Liver (tissue), 9 donors: Measurements from ENCODE around the gene PPP6R3. TPM values are rescaled to one million over a fixed set of nuclear protein-coding genes. Genes with fewer than 3 reads are reported as not detected.

Experiments
- DNase-seq: peaks from one replicate; pipeline ENCODE4 v3.0.0-alpha.2; 2017; ENCODE audit warnings: low spot score
- H3K27ac ChIP-seq, 2 donors: one replicate each; pipeline ENCODE4 v1.7.0; 2013; ENCODE audit warnings: inconsistent platforms in 2 of 2, low read length in 2 of 2, control low read depth in 1 of 2, low read depth in 1 of 2, mild to moderate bottlenecking in 1 of 2
- H3K27me3 ChIP-seq, 4 donors: one replicate each; pipeline versions ENCODE4 v1.6.1 to v1.7.0; 2013; ENCODE audit warnings: low read length in 3 of 4, inconsistent platforms in 1 of 4, mild to moderate bottlenecking in 1 of 4, moderate library complexity in 1 of 4; ENCODE audit not compliant: control insufficient read depth in 4 of 4, insufficient read depth in 4 of 4
- H3K36me3 ChIP-seq, 4 donors: one replicate each; pipeline versions ENCODE4 v1.6.1 to v1.7.0; 2013; ENCODE audit warnings: low read length in 3 of 4, mild to moderate bottlenecking in 3 of 4, low read depth in 1 of 4, moderate library complexity in 1 of 4; ENCODE audit not compliant: control insufficient read depth in 4 of 4, insufficient read depth in 3 of 4
- H3K4me1 ChIP-seq, 4 donors: one replicate each; pipeline versions ENCODE4 v1.6.1 to v1.7.0; 2013; ENCODE audit warnings: low read length in 3 of 4, mild to moderate bottlenecking in 3 of 4, moderate library complexity in 1 of 4; ENCODE audit not compliant: control insufficient read depth in 4 of 4, insufficient read depth in 4 of 4
- H3K4me3 ChIP-seq, 3 donors: one replicate each; pipeline versions ENCODE4 v1.6.1 to v1.7.0; 2013; ENCODE audit warnings: low read length in 3 of 3, control low read depth in 1 of 3, low read depth in 1 of 3, mild to moderate bottlenecking in 1 of 3
- H3K9ac ChIP-seq, 2 donors: one replicate each; pipeline ENCODE4 v1.7.0; 2013; ENCODE audit warnings: low read length in 2 of 2, mild to moderate bottlenecking in 2 of 2, moderate library complexity in 2 of 2, control low read depth in 1 of 2, low read depth in 1 of 2
- H3K9me3 ChIP-seq, 4 donors: one replicate each; pipeline versions ENCODE4 v1.6.1 to v1.7.0; 2013; ENCODE audit warnings: low read length in 3 of 4; ENCODE audit not compliant: control insufficient read depth in 4 of 4
- ATF3 ChIP-seq: IDR thresholded peaks from 2 replicates; pipeline ENCODE4 v1.6.1; 2016; ENCODE audit warnings: antibody characterized with exemption
- EGR1 ChIP-seq, 2 donors: IDR thresholded peaks; 2 replicates each; pipeline ENCODE4 v1.6.1; 2016 to 2018; ENCODE audit warnings: antibody characterized with exemption in 2 of 2, low read depth in 2 of 2
- FOXA1 ChIP-seq: IDR thresholded peaks from 2 replicates; pipeline ENCODE4 v1.6.1; 2016; ENCODE audit warnings: antibody characterized with exemption
- FOXA2 ChIP-seq: IDR thresholded peaks from 2 replicates; pipeline ENCODE4 v1.6.1; 2016; ENCODE audit warnings: antibody characterized with exemption
- GABPA ChIP-seq, 2 donors: IDR thresholded peaks in 1 of 2; conservative IDR thresholded peaks in 1 of 2; 2 replicates each; pipeline ENCODE4 v1.6.1; 2016; ENCODE audit warnings: antibody characterized with exemption in 2 of 2, mild to moderate bottlenecking in 1 of 2, moderate library complexity in 1 of 2
- HNF4A ChIP-seq, 2 donors: conservative IDR thresholded peaks; 2 replicates each; pipeline ENCODE4 v1.6.1; 2016; ENCODE audit warnings: antibody characterized with exemption in 2 of 2, mild to moderate bottlenecking in 2 of 2
- JUND ChIP-seq, 2 donors: IDR thresholded peaks; 2 replicates each; pipeline ENCODE4 v1.6.1; 2016; ENCODE audit warnings: antibody characterized with exemption in 2 of 2
- NR2F2 ChIP-seq: IDR thresholded peaks from 2 replicates; pipeline ENCODE4 v1.6.1; 2016; ENCODE audit warnings: antibody characterized with exemption
- RAD21 ChIP-seq, 2 donors: IDR thresholded peaks; 2 replicates each; pipeline ENCODE4 v1.6.1; 2016; ENCODE audit warnings: antibody characterized with exemption in 2 of 2, mild to moderate bottlenecking in 2 of 2
- REST ChIP-seq: IDR thresholded peaks from 2 replicates; pipeline ENCODE4 v1.6.1; 2016; ENCODE audit warnings: antibody characterized with exemption, mild to moderate bottlenecking
- RXRA ChIP-seq, 2 donors: IDR thresholded peaks; 2 replicates each; pipeline ENCODE4 v1.6.1; 2017 to 2018; ENCODE audit warnings: antibody characterized with exemption in 2 of 2, mild to moderate bottlenecking in 1 of 2
- SP1 ChIP-seq: IDR thresholded peaks from 2 replicates; pipeline ENCODE4 v1.6.1; 2018; ENCODE audit warnings: antibody characterized with exemption, mild to moderate bottlenecking
- TAF1 ChIP-seq: conservative IDR thresholded peaks from 2 replicates; pipeline ENCODE4 v1.6.1; 2016; ENCODE audit warnings: antibody characterized with exemption, mild to moderate bottlenecking
- YY1 ChIP-seq: IDR thresholded peaks from 2 replicates; pipeline ENCODE4 v1.6.1; 2016; ENCODE audit warnings: antibody characterized with exemption, mild to moderate bottlenecking
- WGBS: extraction: QIAGEN DNeasy Blood & Tissue Kit; methylation state at CpG from one replicate; pipeline ENCODE4 v1.1.7; 2013; 5-methylcytosine and 5-hydroxymethylcytosine counted together
- polyA plus RNA-seq, 2 donors: library from polyadenylated mRNA; stranded (reverse) in 1 of 2; unstranded in 1 of 2; fragments of 200-250 nt in 1 of 2; fragments of >200 nt in 1 of 2; fragmentation: Nextera tagmentation in 1 of 2; extraction: Ambion mirVana in 1 of 2; gene quantifications; one replicate each; pipeline versions ENCODE4 v1.2.1 to v1.2.3, GENCODE V29; 2013 to 2015
- total RNA-seq, 2 donors: library from RNA; depleted of rRNA; stranded (reverse); fragments of >200 nt; gene quantifications; one replicate each; pipeline ENCODE4 v1.2.3, GENCODE V29; 2014
- TF ChIP-seq, protein P1 (sequence below): IDR thresholded peaks from 2 replicates; pipeline ENCODE4 v1.6.1; 2016; ENCODE audit warnings: antibody characterized with exemption
- TF ChIP-seq, protein P2 (sequence below): IDR thresholded peaks from 2 replicates; pipeline ENCODE4 v1.6.1; 2016; ENCODE audit warnings: antibody characterized with exemption
- TF ChIP-seq, protein P3 (sequence below): fragments of 150-350 bp; IDR thresholded peaks from 2 replicates; pipeline ENCODE4 v1.5.1; 2017; ENCODE audit warnings: improper control_type of control experiment, low read depth, low read length; ENCODE audit not compliant: missing input control
- donor health status: healthy.
- donor health status: healthy.
- donor health status: healthy.
- donor health status: healthy.
- donor health status: healthy.

Gene PPP6R3
- total and polyA plus RNA-seq, 4 donors: 12.3 to 101 (median 58.1) TPM

DNA sequence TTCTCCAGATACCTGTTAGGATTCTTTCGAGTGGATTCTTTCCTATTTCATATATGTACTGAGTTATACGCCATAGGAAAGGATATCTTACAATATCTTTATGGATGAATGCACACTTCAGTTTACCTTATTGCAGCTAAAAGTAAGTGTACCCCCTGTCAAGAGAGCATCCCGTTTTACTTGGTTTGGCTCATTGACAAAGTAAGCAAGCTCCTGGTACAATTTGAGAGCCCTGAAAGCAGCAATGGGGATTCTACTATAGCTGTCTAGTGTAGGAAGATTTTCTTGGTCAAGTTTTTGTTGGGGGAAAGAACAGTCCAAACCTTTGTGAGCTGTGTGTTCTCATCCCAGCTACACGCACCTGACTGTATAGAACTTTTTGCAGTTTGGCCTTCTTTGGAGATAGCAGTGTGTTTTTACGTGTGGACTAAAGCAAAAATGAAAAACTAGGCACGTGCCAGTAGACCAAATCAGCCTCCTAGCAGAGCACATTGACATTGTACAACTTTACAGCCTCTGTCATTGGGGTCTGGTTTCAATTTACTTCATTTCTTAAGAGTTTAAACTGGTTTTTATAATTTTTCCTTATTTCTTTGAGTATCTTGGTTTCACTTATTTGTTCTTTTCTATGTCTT, 44.0 kb downstream of the PPP6R3 start:
- no peaks in the 10 kb centered on the region for H3K9me3 ChIP-seq
- H3K9ac ChIP-seq: no peak overlapping the region
- WGBS: 78% methylated on average over 6 of the region's 6 CpGs
- no peak for DNase-seq
- H3K27ac ChIP-seq: no peak overlapping the region
- TF ChIP-seq HNF4A (conservative IDR thresholded peaks at IDR 0.05) (no peak), ATF3 (no peak), NR2F2 (no peak), FOXA2 (no peak), YY1 (no peak), TAF1 (no peak)
- TF ChIP-seq, protein P1, sequence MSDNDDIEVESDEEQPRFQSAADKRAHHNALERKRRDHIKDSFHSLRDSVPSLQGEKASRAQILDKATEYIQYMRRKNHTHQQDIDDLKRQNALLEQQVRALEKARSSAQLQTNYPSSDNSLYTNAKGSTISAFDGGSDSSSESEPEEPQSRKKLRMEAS: no peak
- TF ChIP-seq, protein P2, sequence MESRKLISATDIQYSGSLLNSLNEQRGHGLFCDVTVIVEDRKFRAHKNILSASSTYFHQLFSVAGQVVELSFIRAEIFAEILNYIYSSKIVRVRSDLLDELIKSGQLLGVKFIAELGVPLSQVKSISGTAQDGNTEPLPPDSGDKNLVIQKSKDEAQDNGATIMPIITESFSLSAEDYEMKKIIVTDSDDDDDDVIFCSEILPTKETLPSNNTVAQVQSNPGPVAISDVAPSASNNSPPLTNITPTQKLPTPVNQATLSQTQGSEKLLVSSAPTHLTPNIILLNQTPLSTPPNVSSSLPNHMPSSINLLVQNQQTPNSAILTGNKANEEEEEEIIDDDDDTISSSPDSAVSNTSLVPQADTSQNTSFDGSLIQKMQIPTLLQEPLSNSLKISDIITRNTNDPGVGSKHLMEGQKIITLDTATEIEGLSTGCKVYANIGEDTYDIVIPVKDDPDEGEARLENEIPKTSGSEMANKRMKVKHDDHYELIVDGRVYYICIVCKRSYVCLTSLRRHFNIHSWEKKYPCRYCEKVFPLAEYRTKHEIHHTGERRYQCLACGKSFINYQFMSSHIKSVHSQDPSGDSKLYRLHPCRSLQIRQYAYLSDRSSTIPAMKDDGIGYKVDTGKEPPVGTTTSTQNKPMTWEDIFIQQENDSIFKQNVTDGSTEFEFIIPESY: no peak
- TF ChIP-seq, protein P3, sequence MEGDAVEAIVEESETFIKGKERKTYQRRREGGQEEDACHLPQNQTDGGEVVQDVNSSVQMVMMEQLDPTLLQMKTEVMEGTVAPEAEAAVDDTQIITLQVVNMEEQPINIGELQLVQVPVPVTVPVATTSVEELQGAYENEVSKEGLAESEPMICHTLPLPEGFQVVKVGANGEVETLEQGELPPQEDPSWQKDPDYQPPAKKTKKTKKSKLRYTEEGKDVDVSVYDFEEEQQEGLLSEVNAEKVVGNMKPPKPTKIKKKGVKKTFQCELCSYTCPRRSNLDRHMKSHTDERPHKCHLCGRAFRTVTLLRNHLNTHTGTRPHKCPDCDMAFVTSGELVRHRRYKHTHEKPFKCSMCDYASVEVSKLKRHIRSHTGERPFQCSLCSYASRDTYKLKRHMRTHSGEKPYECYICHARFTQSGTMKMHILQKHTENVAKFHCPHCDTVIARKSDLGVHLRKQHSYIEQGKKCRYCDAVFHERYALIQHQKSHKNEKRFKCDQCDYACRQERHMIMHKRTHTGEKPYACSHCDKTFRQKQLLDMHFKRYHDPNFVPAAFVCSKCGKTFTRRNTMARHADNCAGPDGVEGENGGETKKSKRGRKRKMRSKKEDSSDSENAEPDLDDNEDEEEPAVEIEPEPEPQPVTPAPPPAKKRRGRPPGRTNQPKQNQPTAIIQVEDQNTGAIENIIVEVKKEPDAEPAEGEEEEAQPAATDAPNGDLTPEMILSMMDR: no peak
- no peak overlapping the region for H3K4me3 ChIP-seq
- no peaks in the 10 kb centered on the region for H3K27me3 ChIP-seq
- peaks cover 3 to 16% (median 10%) of the 10 kb centered on the region in 4 donors for H3K4me1 ChIP-seq
- no peaks in the 10 kb centered on the region for H3K36me3 ChIP-seq

DNA sequence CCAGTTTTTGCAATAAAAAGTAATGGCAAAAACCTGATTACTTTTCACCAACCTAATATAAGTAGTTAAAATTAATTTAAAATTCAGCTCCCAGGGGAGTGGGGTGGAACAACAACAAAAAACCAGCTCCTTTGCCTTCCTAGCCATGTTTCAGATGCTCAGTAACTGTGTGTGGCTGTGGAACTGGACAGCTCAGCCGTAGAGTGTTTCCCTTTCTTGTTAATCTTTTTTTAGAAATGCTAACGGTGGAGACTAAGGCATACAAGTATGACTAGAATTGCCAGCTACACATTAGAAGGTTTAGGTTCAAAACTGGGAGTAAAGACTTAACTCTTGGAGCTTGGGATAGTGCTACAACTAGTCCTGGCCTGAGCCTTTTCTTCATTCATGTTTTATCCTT, 45.0 kb downstream of the PPP6R3 start:
- H3K9ac ChIP-seq: no peak overlapping the region
- no peak overlapping the region for H3K4me3 ChIP-seq
- H3K4me1 ChIP-seq: peaks cover 3 to 14% (median 8%) of the 10 kb centered on the region in 4 donors
- no peaks in the 10 kb centered on the region for H3K27me3 ChIP-seq
- no peaks in the 10 kb centered on the region for H3K9me3 ChIP-seq
- DNase-seq: no peak
- 60% methylated on average over 2 of the region's 2 CpGs for WGBS
- H3K36me3 ChIP-seq: no peaks in the 10 kb centered on the region
- TF ChIP-seq, protein P2: no peak
- TF ChIP-seq RXRA (IDR thresholded peaks at IDR 0.05) (no peak), GABPA (IDR thresholded peaks at IDR 0.05 in 1 of 2, conservative IDR thresholded peaks at IDR 0.05 in 1 of 2) (no peak), TAF1 (no peak), REST (no peak), EGR1 (IDR thresholded peaks at IDR 0.05; ENCODE audit: low read depth in 2 of 2) (no peak), YY1 (no peak), NR2F2 (no peak), ATF3 (no peak), FOXA1 (no peak), RAD21 (IDR thresholded peaks at IDR 0.05) (no peak), FOXA2 (no peak), SP1 (no peak), JUND (IDR thresholded peaks at IDR 0.05) (no peak)
- TF ChIP-seq, protein P3: no peak
- TF ChIP-seq, protein P1: no peak
- no peak overlapping the region for H3K27ac ChIP-seq
